SU-DHL-6 (cell line): Measurements from ENCODE around the gene ARMC9.

Experiments
- EZH2phosphoT487 ChIP-seq: fragments of 200-600 bp; sonication (generic), shearing (Covaris generic); conservative IDR thresholded peaks from 2 replicates; pipeline ENCODE4 v1.6.1; 2018; ENCODE audit warnings: mild to moderate bottlenecking, antibody characterized with exemption, low read length, moderate library complexity, mixed read lengths
- TF ChIP-seq, protein P1 (sequence below): fragments of 200-600 bp; sonication (generic); IDR thresholded peaks from one replicate; pipeline ENCODE4 v1.5.1; 2017; ENCODE audit warnings: antibody characterized with exemption, mild to moderate bottlenecking, low read length, moderate library complexity; ENCODE audit not compliant: insufficient read depth, poor library complexity, severe bottlenecking

DNA sequence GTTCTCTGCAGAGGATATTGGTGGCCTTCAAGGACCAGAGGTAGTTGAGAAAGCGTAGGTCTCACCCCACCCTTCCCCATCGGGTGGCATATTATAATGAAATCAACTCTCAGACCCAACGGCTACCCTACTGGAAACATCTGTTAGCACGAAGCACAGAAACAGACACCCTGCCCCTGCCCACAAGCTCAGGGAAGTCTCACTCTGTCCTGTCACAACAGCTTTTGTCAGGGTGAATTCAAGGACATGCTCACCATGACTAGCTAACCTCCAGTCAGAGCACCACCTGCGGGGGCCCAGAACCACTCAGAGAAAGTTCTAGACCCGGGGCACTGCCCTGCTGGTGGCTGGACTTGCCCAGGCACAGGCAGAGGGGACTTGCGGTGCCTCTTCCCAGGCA lies 193.6 kb downstream of the ARMC9 start:
- TF ChIP-seq, protein P1, sequence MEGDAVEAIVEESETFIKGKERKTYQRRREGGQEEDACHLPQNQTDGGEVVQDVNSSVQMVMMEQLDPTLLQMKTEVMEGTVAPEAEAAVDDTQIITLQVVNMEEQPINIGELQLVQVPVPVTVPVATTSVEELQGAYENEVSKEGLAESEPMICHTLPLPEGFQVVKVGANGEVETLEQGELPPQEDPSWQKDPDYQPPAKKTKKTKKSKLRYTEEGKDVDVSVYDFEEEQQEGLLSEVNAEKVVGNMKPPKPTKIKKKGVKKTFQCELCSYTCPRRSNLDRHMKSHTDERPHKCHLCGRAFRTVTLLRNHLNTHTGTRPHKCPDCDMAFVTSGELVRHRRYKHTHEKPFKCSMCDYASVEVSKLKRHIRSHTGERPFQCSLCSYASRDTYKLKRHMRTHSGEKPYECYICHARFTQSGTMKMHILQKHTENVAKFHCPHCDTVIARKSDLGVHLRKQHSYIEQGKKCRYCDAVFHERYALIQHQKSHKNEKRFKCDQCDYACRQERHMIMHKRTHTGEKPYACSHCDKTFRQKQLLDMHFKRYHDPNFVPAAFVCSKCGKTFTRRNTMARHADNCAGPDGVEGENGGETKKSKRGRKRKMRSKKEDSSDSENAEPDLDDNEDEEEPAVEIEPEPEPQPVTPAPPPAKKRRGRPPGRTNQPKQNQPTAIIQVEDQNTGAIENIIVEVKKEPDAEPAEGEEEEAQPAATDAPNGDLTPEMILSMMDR: no peak
- TF ChIP-seq EZH2phosphoT487: no peak
